GM10248 (cell line): ENCODE data around the gene TCEAL1.

Experiments
- CTCF ChIA-PET: fragments of 300-600 bp; sonication (Branson Sonifier 250); formaldehyde crosslinking; extraction: SDS; loops from one replicate; lab custom pipeline; 2021; ENCODE audit warnings: antibody characterized with exemption; lab: Yijun Ruan, JAX
- POLR2A ChIA-PET: fragments of 350-650 bp; sonication (Branson Sonifier 250); formaldehyde crosslinking; extraction: SDS; loops from one replicate; lab custom pipeline; 2020; ENCODE audit warnings: antibody characterized with exemption; lab: Yijun Ruan, JAX
- DNase-seq: peaks from one replicate; pipeline ENCODE4 v3.0.0; 2012; ENCODE audit errors: extremely low spot score
- CTCF ChIP-seq: IDR thresholded peaks from 2 replicates; pipeline ENCODE4 v1.5.1; 2012; ENCODE audit warnings: mild to moderate bottlenecking, low read depth; ENCODE audit errors: extremely low read depth, missing control alignments, control extremely low read depth

TCEAL1 gene

GRCh38 chrX:103616676-103617186 is 12.0 kb upstream of the TCEAL1 start:
- CTCF ChIA-PET = interaction anchor here (0.8 kb wide), 1 partner anchor 9 kb away, joined by 3 read pairs; no protein-coding TSS in a partner anchor
- POLR2A ChIA-PET = interaction anchor here (1.5 kb wide), 1 partner anchor 9 kb away, joined by 3 read pairs; the partner anchor contains the start of gene TCEAL3
- no peak for TF ChIP-seq CTCF
- no peak for DNase-seq

- CTCF ChIA-PET = no interaction called here
- no peak for TF ChIP-seq CTCF
- DNase-seq = no peak
Observed at GRCh38 chrX:103624111-103624510, 4.7 kb upstream of the TCEAL1 start.

GRCh38 chrX:103626855-103627254 is 1.9 kb upstream of the TCEAL1 start:
- TF ChIP-seq CTCF = no peak
- ChIA-PET POLR2A (interaction anchor here (0.7 kb wide), 1 partner anchor 42 kb away, joined by 4 read pairs; the partner anchor contains the start of gene TCEAL4), CTCF (no interaction called here)
- DNase-seq = no peak

More at GRCh38 chrX:103624111-103624510, 4.7 kb upstream of the TCEAL1 start:
- POLR2A ChIA-PET = no interaction called here

- ChIA-PET CTCF (interaction anchor here (0.7 to 1.2 kb wide), 6 partner anchors 10 to 96 kb away, joined by 3 read pairs; partner anchors contain the start of gene TCEAL3), POLR2A (interaction anchor here (0.5 kb wide), 1 partner anchor 68 kb away, joined by 5 read pairs; no protein-coding TSS in a partner anchor)
- TF ChIP-seq CTCF = peak; percentile 27
- DNase-seq = peak; percentile 32
Observed at GRCh38 chrX:103629318-103630170, 769 bp downstream of the TCEAL1 start.

- no peak for DNase-seq
- TF ChIP-seq CTCF = no peak
- ChIA-PET POLR2A (interaction anchor here (0.5 kb wide), 1 partner anchor 67 kb away, joined by 5 read pairs; no protein-coding TSS in a partner anchor), CTCF (interaction anchor here (0.7 to 1.2 kb wide), 6 partner anchors 9 to 97 kb away, joined by 3 read pairs; partner anchors contain the start of gene TCEAL3)
Observed at GRCh38 chrX:103630171-103630511, 1.4 kb downstream of the TCEAL1 start.

GRCh38 chrX:103631145-103631544 is 2.4 kb downstream of the TCEAL1 start:
- no peak for TF ChIP-seq CTCF
- DNase-seq = no peak
- CTCF ChIA-PET = no interaction called here
- POLR2A ChIA-PET = no interaction called here
